ENCODE data around the gene NAA15.
"Not testable (repeated sequence)": the region's sequence is repeated elsewhere in the genome, so short reads cannot be mapped to it uniquely, and the experiment has no call there.

The NAA15 gene

DNA sequence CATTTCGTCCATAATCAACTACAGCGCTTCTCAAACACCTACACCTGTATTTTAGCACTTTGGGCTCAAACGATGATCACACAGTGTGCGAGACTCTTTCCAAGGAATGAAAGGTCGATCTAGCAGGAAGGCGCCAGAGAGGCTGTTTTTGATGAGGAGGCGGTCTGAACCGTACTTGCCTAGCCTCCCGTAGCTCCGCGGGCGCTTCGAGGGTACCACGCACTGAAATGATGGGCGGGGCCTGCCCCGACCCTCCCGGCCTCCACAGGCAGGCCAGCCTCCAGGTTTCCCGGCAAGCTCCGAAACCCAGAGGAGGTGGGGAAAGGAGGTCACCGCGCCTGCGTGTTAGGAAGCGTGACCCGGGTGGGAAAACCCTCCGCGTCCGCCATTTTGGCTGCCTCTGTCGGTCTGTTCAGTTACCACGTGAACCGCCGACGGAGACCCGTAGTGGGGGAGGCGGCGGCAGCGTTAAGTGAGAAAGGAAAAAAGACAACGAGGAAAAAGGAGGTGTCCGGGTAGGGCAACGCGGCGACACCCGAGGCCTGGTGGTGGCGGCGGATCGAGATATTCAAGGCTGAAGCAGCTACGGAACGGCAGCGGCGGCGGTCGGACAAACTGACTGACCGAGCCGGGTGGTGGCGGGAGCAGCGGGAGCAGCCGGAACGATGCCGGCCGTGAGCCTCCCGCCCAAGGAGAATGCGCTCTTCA lies at the start of gene NAA15:
Gene NAA15, plus strand, starts transcription at position 393 of the 708 bp plus-strand sequence. Its CDS starts 273 bp downstream, at position 666.
- DNase-seq, result peak; percentile 95

DNA sequence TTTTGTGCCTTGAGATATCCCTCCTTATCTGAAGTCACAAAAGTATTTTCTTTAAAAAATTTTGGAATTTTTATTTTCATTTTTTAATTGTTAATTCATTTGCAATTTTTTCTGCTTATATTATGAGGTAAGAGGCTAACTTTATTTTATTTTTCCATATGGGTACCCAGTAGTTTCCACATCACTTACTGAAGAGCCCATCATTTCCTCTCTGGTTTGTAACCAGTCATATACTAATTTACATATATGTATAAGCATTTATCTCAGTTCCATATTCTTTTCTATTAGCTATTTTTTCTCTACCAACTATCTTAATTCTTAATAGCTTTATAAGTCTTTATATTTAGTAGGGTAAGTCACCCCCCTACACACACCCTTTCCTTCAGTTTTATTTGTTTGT lies 48.3 kb upstream of the NAA15 start:
- no peak for DNase-seq

GRCh38 chr4:139253713-139254112 lies 47.6 kb upstream of the NAA15 start:
- no peak for DNase-seq

- not testable (repeated sequence) for DNase-seq
Observed at GRCh38 chr4:139255581-139255980, 45.7 kb upstream of the NAA15 start.

DNA sequence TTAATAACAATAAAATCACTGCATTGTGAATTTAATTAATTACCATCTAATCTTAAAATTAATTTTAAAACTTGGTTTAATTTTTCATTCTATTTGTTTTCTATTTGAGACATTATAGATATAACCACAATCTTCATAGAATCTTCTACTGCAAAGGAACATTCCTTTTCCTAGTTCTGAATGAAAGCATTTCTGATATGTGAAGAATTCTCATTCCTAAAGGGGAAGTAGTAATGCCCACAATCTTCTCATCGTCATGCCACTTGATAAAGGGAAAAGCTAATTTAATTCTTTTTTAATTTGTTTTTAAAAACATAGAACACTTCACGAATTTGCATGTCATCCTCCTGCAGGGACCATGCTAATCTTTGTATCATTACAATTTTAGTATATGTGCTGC lies 45.0 kb upstream of the NAA15 start:
- no peak for DNase-seq

- DNase-seq, result no peak
Observed at GRCh38 chr4:139265654-139266053, 35.7 kb upstream of the NAA15 start.

- DNase-seq, result no peak
Observed at GRCh38 chr4:139266208-139266582, 35.1 kb upstream of the NAA15 start.

GRCh38 chr4:139266583-139267257 lies 34.6 kb upstream of the NAA15 start:
- DNase-seq, result no peak

GRCh38 chr4:139267301-139267700 lies 34.0 kb upstream of the NAA15 start:
- DNase-seq, result no peak

GRCh38 chr4:139273835-139274234 lies 27.5 kb upstream of the NAA15 start:
- no peak for DNase-seq

- DNase-seq, result no peak
Observed at GRCh38 chr4:139274790-139275189, 26.5 kb upstream of the NAA15 start.

DNA sequence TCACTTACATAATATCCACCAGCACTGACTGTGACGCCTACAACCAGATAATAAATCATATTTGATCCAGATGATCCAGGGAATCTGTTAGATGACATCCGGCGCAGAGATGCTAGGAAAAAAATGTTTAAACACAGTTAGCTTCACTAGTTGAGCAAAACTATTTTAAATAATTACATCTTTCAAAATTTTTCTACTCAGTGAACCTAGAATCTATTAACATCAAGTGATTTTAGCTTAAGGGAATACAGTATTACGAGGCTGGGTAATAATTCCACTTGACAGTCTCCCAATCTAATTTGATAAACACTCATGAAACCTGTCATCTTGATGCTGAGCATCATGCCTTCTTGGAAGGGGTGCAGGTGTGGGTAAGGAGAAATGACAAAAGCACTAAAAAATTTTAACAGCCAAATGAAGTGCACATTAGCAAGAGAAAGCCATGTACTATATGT lies 26.0 kb upstream of the NAA15 start:
- no peak for DNase-seq

GRCh38 chr4:139278485-139278884 lies 22.8 kb upstream of the NAA15 start:
- no peak for DNase-seq

DNA sequence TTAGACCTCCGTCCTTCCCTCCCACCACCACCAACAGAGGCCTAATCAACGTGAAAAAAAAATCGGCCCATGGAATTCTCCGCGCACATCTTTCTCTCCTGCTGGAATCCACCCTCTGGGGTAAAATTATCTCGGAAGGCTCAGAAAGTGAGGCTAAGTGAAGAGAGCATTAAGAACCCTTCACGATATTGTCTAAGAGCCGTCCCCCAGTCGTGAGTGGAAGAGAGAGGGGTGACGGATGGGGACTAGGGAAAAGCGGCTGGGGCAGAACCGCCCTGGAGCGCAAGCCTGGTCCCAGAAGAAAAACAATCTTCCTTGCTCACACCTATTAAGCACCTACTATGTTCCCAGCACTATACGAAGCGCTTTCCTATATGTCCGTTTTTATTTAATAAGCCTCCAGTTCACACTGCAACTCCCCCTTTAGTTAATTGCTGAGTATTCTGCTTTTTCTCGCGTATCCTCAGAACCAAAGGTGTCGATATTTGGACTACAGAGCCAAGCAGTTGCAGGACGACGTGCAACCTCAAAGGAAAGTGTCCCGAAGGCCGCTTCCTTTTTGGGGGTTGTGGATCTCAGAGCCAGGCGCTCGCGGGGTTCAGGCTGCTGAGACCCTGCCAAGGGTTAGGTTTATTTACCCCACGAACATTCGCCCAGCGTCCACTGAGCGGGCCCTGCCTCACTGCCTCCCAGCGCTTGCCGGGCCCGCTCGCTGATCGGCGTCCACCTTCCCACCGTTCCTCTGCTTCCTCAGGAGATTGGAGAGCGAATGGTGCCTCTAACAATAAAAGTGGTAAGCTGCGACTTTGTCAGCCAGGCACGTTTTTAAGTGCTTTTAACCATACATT lies 22.2 kb upstream of the NAA15 start:
- no peak for DNase-seq

DNA sequence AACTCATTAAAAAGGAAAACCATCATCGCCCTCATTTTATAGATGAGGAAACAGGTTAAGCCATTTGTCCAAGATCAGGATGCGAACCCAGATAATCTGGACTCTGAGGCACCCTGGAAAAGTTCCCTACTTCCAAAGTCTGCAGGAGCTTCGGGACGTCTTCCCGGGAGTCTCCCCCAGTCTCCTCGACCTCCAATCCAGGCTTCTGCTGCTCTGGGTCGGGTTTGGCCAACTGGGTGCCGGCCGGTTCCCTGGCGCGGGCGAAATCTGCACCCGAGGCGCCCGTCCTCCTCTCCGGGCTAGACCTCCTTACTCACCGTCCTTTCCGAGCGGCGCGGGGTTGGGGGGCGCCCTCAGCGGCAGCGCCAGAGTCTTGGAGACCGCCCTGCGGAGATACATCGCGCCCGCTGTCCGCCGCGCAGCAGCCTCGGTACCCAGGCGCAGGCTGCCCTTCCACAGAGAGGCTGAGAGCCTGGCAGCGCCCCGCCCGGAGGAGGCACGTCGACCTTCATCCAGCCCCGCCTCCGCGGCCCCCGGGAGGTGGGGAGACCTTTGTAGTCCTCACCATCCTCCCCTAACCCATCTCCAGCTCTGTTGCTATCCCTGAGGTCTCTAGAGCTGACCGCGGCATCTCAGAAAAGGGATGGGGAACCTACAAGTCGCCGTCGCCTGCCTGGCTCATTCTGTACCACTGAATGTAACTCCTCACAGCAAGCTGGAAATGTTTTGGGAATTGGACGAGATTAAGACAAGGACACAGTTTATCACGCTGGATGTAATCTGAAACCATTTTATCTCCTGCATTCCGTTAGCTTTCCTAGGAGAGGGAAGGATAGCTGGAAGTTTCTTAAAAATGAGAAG lies 21.3 kb upstream of the NAA15 start, which contains the start of gene MGARP:
Gene MGARP, minus strand, starts transcription at position 466 of the 861 bp plus-strand sequence. Its CDS starts 67 bp downstream, at position 399.
- DNase-seq, result no peak

- no peak for DNase-seq
Observed at GRCh38 chr4:139282065-139282720, 19.1 kb upstream of the NAA15 start.

- no peak for DNase-seq
Observed at GRCh38 chr4:139282721-139283075, 18.6 kb upstream of the NAA15 start.

DNA sequence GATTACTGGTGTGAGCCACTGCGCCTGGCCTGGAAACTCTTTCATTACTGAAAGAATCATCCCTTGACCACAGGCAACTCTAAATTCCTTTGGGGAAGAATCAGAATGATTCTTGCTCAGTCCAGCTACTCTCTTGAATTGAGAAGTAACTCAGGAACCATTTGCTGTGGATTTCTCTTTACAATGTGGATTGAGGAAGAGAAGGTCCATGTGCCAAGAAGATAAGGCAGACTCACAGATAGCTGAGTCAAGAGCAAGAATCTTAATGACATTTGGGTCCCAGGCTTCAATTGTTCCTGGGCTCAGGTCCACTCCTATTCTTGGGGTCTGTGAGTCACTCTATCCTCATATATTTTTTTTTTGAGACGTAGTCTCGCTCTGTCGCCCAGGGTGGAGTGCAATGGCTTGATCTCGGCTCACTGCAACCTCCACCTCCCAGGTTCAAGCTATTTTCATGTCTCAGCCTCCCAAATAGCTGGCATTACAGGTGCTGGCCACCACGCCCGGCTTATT lies 15.1 kb upstream of the NAA15 start:
- DNase-seq, result no peak

GRCh38 chr4:139295206-139295941 lies 5.9 kb upstream of the NAA15 start:
- DNase-seq, result peak; percentile 54

GRCh38 chr4:139295942-139296299 lies 5.4 kb upstream of the NAA15 start:
- no peak for DNase-seq

- DNase-seq, result no peak
Observed at GRCh38 chr4:139297001-139297410, 4.3 kb upstream of the NAA15 start.
